SKM-1 (cell line): Measurements from ENCODE around the gene PRMT6.
A peak's percentile ranks its signal among the peaks of the same experiment; 100 is the strongest.
"Not testable (repeated sequence)": the region's sequence is repeated elsewhere in the genome, so short reads cannot be mapped to it uniquely, and the experiment has no call there.

Experiments
- DNase-seq: peaks from one replicate; lab custom pipeline; 2025; ENCODE audit not compliant: unreplicated experiment; lab: John Stamatoyannopoulos, UW

The PRMT6 gene

DNA sequence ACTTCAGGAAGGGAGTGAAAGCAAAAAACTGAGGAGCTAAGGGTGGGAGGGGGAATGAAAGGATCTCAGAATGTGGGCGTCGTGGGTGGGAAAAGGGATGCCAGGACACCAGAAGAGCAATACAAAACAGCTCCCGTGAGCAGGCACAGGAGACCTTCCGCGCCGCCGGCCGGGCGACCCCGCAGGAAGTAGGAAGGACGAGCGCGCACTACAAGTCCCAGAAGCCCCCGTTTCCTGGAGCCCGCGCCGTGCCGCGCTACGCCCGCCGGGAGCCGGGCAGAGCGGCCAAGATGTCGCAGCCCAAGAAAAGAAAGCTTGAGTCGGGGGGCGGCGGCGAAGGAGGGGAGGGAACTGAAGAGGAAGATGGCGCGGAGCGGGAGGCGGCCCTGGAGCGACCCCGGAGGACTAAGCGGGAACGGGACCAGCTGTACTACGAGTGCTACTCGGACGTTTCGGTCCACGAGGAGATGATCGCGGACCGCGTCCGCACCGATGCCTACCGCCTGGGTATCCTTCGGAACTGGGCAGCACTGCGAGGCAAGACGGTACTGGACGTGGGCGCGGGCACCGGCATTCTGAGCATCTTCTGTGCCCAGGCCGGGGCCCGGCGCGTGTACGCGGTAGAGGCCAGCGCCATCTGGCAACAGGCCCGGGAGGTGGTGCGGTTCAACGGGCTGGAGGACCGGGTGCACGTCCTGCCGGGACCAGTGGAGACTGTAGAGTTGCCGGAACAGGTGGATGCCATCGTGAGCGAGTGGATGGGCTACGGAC lies at the start of gene PRMT6:
Gene PRMT6 (plus strand): TSS at position 249 of the 771 bp plus-strand sequence. CDS start 42 bp downstream, at position 291.
- peak; percentile 59 for DNase-seq

DNA sequence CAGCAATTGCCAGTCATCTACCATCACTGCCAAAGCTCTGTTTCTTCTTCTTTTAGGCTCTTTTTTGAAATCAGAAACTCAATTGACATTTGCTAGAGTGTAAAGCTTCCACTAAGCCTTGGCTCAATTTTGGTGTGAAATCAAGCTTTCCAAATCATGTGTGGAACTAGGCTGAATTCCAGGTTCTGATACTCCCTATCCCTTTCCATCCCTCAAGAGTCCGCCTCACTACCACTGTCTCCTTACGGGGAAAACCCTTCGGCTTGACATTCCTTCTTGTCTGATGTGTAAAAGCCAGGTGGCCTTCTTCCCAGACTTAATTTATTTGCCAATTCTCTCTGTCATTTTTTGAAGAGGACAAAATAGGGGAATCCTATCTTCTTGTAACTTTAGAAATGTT lies 47.2 kb upstream of the PRMT6 start:
- no peak for DNase-seq

DNA sequence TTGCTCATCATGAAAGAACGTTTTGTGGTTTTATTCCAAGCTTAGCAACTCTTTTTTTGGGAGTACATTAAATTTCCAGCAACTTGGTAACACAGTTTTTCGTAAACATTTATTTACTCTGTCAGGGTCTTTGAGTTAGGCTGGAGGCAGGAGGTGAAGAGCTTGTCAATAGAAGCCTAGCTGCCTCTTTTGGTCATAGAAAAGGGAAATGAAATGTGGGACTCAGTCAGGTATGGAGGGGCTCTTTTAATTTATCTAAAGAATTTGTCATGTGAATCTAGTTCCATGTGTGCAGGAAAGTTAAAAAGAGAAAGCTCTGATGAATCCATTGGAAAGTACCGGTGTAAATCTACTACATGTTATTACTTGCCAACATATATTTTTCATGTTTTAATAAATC lies 45.9 kb upstream of the PRMT6 start:
- DNase-seq, result no peak

DNA sequence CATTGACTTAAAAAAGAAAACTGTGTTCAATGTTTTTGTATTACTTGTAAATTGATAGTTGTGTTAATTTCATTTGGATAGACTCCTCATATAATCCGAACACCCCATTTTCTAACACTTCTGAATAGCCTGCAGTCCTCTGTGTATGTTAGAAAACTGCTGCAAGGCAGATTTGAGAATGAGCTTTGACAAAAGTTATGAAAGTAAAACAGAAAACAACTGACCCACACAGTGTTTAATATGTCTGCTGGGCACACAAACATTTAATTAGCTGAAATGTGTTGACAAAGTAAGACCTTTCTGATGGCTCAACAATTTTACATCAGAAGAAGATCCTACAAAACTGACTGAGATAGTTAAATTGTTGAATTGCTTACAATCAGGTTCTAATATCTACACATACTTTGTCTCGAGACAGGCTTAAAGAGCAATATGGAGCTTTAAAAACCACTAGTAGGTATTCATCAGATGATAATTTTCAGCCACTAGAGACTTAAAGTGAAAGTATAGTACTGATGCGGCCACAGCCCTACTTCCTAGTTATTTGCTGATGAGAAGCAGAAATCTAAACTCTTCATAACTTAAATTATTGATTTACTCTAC lies 40.0 kb upstream of the PRMT6 start:
- no peak for DNase-seq

DNA sequence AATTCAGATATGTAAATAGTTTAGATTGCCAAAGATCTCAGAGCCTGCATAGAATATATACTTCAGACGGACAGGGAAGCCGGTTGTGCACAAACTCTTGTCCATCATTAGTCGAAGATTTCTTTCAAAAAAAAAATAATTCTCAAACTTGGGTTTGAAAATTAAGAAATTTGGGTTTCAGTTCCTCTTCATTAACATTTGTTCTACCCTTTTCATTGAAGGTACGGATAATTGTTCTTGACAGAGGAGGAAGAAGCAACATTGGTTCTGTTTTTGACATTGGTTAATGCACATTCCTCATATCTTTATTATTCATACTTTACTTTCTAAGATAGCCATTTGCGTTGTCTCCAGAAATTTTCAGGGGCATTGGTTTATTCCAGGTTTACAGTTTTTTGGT lies 38.0 kb upstream of the PRMT6 start:
- DNase-seq, result no peak

DNA sequence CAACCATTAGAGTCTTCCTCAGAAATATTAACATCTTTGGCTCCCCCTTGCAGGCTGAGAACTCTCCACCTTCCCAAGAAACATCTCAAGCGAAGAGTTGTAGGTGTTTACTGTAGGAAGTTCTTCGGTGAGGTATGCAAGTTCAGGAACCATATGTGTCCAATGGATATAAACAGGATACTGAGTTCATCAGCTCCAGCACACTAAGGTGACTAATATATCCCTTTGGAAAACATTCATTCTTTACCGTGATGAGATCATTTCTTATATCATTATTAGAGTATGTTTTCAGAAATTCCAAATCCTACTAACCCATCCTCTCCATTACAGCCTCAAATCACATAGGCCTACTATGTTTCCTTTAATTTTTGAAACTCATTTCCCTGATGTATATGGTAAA lies 37.3 kb upstream of the PRMT6 start:
- DNase-seq, result no peak

DNA sequence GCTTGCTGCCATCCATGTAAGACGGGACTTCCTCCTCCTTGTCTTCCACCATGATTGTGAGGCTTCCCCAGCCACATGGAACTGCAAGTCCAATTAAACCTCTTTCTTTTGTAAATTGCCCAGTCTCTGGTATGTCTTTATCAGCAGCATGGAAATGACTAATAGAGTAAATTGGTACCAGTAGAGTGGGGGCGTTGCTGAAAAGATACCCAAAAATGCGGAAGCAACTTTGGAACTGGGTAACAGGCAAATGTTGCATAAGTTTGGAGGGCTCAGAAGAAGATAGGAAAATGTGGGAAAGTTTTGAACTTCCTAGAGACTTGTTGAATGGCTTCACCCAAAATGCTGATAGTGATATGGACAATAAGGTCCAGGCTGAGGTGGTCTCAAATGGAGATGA lies 17.6 kb upstream of the PRMT6 start:
- DNase-seq, result not testable (repeated sequence)

DNA sequence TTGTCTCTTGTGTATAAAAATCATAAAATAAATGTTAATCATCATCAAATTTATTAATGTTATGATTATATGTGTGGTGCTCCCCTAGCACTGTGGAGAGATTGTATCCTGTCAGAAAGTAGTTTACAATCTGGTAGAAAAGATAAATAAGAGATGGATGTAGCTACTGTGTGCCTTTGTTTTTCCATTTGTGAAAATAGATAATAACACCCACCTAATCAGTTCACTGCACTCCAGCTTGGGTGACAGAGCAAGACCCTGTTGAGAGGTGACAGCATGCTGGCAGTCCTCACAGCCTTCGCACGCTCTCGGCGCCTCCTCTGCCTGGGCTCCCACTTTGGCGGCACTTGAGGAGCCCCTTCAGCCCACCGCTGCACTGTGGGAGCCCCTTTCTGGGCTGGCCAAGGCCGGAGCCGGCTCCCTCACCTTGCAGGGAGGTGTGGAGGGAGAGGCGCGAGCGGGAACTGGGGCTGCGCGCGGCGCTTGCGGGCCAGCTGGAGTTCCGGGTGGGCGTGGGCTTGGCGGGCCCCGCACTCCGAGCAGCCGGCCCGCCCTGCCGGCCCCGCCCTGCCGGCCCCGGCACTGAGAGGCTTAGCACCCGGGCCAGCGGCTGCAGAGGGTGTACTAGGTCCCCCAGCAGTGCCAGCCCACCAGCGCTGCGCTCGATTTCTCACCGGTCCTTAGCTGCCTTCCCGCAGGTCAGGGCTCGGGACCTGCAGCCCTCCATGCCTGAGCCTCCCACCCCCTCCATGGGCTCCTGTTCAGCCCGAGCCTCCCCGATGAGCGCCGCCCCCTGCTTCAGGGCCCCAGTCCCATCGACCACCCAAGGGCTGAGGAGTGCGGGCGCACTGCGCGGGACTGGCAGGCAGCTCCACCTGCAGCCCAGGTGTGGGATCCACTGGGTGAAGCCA lies 11.9 kb upstream of the PRMT6 start:
- DNase-seq, result not testable (repeated sequence)

DNA sequence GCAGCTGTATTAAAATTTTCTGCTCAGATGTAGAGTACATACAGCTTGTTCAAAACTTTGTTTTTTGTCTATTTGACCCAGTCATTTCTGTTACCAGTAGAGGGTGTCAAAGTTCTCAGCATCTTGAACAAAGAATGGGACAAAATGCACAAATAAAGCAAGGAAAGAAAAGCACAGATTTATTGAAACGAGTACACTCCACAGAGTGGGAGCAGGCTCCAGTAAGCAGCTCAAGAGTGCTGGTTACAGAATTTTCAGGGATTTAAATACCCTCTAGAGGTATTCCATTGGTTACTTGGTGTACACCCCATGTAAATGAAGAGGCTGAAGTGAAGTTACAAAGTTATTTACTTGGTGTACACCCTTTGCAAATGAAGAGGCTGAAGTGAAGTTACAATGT lies 8.9 kb upstream of the PRMT6 start:
- DNase-seq, result no peak

DNA sequence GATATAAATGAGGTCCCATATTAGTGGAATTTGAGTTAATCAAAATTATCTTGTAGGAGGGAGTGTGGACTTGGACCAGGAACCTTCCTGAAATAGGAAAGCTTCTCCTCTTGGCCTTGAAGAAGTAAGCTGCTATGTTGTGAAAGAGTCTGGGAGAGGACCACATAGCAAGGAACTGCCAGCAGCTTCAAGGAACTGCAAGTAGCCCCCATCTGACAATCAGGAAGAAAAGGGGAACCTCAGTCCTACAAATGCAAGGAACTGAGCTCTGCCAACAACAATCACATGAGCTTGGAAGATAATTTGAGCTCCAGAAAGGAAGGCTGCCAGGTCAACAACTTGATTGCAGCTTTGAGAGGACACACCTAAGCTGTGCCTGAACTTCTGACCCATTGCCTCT lies 8.2 kb upstream of the PRMT6 start:
- DNase-seq, result no peak

DNA sequence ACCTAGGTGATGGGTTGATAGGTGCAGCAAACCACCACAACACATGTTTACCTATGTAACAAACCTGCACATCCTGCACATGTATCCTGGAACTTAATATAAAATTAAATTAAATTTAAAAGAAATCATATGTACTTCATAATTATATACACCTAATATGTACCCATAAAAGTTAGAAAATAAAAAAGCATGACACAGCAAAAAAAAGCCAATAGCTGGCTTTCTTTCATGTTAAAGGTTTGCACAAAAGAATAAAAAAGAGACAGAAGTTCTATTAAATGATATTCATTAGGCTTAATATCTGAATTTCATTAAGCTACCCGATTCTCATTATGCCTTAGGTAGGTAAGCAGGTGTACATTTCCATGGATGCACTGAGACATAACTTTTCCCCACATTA lies 5.2 kb upstream of the PRMT6 start:
- no peak for DNase-seq

DNA sequence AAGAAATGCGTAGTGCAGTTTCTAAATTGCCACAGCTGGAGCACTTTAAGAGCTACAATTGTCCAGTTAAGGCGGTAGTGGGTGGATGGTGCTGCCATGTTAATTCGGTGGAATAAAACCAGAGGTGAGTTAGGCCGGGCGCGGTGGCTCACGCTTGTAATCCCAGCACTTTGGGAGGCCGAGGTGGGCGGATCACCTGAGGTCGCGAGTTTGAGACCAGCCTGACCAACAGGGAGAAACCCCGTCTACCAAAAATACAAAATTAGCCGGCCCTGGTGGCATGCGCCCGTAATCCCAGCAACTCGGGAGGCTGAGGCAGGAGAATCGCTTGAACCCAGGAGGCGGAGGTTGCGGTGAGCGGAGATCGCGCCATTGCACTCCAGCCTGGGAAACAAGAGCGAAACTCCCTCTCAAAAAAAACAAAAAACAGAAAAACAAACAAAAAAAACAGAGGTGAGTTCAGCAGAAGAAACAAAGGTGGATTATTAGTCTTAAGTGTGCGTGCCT lies 502 bp upstream of the PRMT6 start:
- not testable (repeated sequence) for DNase-seq

DNA sequence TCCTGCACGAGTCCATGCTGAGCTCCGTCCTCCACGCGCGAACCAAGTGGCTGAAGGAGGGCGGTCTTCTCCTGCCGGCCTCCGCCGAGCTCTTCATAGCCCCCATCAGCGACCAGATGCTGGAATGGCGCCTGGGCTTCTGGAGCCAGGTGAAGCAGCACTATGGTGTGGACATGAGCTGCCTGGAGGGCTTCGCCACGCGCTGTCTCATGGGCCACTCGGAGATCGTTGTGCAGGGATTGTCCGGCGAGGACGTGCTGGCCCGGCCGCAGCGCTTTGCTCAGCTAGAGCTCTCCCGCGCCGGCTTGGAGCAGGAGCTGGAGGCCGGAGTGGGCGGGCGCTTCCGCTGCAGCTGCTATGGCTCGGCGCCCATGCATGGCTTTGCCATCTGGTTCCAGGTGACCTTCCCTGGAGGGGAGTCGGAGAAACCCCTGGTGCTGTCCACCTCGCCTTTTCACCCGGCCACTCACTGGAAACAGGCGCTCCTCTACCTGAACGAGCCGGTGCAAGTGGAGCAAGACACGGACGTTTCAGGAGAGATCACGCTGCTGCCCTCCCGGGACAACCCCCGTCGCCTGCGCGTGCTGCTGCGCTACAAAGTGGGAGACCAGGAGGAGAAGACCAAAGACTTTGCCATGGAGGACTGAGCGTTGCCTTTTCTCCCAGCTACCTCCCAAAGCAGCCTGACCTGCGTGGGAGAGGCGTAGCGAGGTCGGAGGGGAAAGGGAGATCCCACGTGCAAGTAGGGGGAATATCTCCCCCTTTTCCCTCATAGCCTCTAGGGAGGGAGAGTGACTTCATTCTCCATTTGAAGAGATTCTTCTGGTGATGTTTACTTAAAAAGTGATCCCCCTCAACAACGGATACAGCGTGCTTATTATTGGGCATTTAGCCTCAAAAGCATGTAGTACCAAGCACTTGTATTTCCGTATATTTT lies 991 bp downstream of the PRMT6 start:
- DNase-seq, result no peak

DNA sequence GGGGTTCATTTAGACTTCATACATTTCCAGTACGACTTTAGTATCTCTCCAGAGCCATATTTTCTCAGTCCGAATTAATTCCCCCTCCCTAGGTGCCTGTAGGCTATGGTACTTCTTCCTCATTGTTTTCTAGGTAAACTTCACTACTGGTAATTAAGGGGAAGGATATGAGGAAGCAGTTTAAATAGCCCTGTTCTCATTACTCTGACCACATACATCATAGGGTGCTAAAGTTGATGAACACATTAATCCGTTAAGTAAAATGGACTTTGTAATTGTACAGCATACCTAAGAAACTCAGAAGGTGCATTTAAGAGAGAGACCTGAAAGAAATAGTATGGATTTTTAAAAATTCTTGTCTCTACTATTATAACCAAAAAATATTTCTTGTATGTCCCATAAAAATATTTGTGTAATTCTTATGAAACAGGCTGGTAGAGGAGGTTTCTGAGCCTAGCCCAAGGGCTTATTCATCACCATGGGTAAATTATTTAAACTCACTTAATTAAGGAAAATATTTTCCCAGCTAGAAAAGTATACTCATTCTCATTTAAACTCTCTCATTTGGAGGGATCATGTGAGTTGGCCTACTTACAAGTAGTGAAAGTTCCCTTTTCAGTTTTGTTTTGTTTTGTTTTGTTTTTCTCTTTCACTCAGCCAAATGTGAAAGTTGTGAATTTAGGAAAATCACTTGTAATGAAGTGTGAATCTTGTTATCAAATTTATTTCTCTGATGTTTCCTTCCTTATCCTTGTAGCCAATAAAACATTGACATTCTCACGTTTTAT lies 2.0 kb downstream of the PRMT6 start:
- peak; percentile 15 for DNase-seq

DNA sequence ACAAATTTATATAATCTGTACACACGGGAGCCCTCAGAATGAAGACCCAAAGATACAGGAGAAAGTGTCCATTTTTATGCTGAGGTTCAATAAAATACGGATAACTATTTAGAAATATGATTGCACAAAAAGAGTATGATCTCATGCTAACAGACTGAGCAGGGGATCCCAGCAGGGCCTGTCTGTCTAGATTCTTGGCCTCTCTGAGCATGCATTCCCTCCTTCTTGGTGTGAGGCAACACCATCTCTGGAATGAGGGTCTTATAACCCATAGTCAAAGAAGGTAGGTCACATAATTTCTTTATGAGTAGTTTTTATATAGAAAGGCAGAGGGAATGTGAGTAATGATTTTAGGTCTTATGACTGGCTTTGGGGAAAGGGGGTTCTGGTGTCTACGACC lies 5.4 kb downstream of the PRMT6 start:
- DNase-seq, result no peak

DNA sequence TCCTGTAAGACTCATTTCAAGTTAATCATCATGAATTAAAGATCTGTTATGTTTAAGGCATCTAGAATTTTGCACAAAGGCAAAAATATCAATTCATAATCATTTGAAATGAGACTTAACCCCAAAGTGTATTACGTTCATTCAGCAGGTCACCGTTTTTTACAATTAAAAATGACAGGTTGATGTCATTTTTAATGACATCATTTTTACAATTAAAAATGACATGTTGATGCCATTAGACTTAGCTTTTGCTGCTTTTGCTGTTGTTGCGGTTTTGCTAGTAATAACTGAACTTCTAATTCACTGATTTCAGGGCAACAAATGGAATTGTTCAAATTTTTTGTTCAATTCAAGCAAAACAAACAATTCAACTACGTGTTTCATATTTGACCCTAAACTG lies 17.0 kb downstream of the PRMT6 start:
- DNase-seq, result no peak

DNA sequence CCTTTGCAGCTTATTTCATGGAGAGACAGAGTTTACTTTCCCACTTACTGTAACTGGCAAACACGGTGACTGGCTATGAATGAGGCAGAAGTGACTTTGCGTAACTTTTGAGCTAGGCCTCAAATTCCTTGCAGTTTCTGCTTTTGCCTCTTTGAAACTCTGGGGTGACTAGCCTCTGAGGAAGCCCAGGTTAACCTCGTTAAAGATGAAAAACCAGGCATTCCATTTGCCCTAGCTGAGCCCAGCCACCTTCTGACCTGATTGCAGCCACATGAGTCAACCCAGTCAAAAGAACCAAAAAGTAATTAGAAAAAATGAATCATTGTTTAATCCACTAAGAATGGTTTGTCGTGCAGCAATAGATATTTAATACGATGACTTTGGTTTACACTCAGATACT lies 20.4 kb downstream of the PRMT6 start:
- peak; percentile 65 for DNase-seq

DNA sequence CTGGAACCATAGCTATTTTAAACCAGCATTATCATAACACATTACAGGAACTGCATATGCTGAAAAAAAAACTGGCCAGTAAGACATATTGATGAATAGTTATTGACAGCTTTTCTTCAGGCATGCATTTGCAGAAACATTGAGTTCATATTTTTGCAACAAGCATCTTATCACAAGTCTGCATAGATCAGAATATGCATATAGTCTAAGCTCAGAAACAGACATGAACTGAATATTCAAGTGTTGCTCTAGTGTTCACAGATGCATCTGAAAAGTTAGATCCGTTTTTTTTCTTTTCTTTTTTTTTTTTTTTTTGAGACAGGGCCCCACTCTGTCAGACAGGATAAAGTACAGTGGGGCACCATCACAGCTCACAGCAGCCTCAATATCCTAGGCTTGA lies 22.8 kb downstream of the PRMT6 start:
- DNase-seq, result no peak

DNA sequence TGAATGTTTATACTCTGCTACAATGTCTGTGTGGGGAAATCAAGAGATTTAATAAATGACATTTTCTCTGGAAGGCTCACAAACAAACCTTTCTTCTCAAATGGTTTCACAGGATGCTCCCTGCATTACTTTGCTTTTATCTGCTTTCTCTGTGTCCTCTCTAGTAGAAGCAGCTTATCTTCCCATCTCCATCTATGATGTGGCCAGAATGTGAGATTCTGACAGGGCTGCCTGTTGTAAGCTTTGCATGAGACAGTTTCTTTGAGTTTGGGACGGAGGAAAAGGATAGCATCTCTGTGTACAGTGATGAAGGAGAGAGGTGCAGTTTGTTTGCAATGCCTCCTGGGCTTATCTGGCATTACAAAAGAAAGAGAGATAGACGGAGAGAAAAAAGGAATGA lies 24.6 kb downstream of the PRMT6 start:
- DNase-seq, result no peak

DNA sequence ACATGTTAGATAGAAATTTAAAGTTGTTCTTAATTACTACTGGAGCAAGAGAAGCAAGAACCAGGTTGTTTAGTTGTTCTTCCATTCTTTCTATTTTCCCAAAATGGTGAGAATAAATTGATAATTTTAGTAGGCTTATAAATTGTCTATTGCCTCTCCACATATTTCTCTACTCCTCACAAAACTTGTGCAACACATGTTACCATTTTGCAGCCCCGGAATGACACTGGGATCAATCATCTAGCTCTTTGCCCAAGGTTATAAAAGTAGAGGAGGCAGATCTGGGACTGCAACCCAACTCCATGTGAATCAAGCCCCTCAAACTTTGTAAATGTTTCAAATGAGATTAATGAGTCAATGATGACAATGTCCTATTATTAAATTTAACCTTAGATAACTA lies 34.9 kb downstream of the PRMT6 start:
- DNase-seq, result no peak
